ENCODE data around the gene MACIR. TPM values are rescaled to one million over a fixed set of nuclear protein-coding genes. Genes with fewer than 3 reads are reported as not detected.

MACIR gene
- total RNA-seq, 1 experiment from 2014 or later = 4.1 TPM

DNA sequence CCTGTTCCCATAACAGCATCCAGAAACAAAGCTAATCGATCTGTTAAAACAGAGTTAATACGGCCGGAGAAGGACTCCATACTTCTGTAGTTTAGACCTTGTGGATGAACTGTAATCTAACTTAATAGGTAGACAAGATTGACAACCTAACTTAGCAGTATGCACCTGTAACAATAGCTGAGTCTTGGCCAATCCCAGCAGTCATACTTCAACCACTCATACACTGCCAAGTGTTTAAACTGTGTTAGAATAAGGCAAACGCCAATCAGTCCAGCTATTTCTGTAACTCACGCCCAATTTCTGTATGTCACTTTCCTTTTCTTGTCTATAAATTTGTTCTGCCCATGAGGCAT, 33.7 kb upstream of the MACIR start:
- Mint-ChIP-seq H3K9me3 (ENCODE audit: unreplicated experiment) (no peaks in the 10 kb centered on the region), H3K4me3 (ENCODE audit: unreplicated experiment) (peak overlapping the region; percentile 37), H3K36me3 (ENCODE audit: insufficient read depth, unreplicated experiment) (no peaks in the 10 kb centered on the region), H3K27ac (ENCODE audit: unreplicated experiment) (no peak overlapping the region), H3K4me1 (ENCODE audit: low read depth, unreplicated experiment) (no peaks in the 10 kb centered on the region), H3K27me3 (ENCODE audit: insufficient read depth, unreplicated experiment) (no peaks in the 10 kb centered on the region)
- H3K9me3 ChIP-seq = no peaks in the 10 kb centered on the region
- TF ChIP-seq, protein P1, sequence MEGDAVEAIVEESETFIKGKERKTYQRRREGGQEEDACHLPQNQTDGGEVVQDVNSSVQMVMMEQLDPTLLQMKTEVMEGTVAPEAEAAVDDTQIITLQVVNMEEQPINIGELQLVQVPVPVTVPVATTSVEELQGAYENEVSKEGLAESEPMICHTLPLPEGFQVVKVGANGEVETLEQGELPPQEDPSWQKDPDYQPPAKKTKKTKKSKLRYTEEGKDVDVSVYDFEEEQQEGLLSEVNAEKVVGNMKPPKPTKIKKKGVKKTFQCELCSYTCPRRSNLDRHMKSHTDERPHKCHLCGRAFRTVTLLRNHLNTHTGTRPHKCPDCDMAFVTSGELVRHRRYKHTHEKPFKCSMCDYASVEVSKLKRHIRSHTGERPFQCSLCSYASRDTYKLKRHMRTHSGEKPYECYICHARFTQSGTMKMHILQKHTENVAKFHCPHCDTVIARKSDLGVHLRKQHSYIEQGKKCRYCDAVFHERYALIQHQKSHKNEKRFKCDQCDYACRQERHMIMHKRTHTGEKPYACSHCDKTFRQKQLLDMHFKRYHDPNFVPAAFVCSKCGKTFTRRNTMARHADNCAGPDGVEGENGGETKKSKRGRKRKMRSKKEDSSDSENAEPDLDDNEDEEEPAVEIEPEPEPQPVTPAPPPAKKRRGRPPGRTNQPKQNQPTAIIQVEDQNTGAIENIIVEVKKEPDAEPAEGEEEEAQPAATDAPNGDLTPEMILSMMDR (IDR thresholded peaks at IDR 0.05; ENCODE audit: insufficient read depth in 1 of 2, low read depth in 1 of 2, low read length in 1 of 2, severe bottlenecking in 1 of 2, unreplicated experiment in 1 of 2) = no peak
- no TSS peak for BruUV-seq (replicated peaks)
- H3K36me3 ChIP-seq (ENCODE audit: control insufficient read depth, insufficient read depth, low read length) = no peaks in the 10 kb centered on the region
- no peaks in the 10 kb centered on the region for H3K27me3 ChIP-seq (replicated peaks; ENCODE audit: control insufficient read depth, insufficient read depth, low read length)
- H3K4me1 ChIP-seq = no peaks in the 10 kb centered on the region
- no peak overlapping the region for H3K4me3 ChIP-seq (ENCODE audit: low read depth, low read length)
- POLR2A ChIA-PET = interaction anchor here (1.0 kb wide), 1 partner anchor 34 kb away, joined by 3 read pairs; the partner anchor contains the start of gene MACIR
- no peak for DNase-seq
- CTCF ChIA-PET = interaction anchor here (0.6 to 1.1 kb wide), 11 partner anchors 28 to 689 kb away, joined by 3 to 7 read pairs (median 3); partner anchors contain the start of genes GIN1, MACIR and PPIP5K2
- intact Hi-C loops (cut with micrococcal nuclease; ENCODE audit: unreplicated experiment) = loop anchor here (1.0 to 10.0 kb wide), 7 partner anchors 160 to 689 kb away; no protein-coding TSS in a partner anchor

DNA sequence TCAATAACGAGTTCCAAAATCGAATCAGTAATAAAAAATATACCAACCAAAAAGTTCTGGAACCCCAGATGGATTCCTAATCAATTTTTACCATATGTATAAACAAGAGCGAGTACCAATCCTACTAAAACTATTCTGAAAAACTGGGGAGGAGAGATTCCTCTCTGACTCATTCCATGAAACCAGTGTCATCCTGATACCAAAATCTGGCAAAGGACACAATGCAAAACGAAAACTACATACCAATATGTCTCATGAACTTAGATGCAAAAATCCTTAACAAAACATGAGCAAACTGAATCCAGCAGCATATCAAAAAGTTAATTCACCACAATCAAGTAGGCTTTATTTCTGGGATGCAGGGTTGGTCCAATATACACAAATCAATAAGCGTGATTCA, 30.5 kb upstream of the MACIR start:
- TF ChIP-seq, protein P1 (IDR thresholded peaks at IDR 0.05; ENCODE audit: insufficient read depth in 1 of 2, low read depth in 1 of 2, low read length in 1 of 2, severe bottlenecking in 1 of 2, unreplicated experiment in 1 of 2) = no peak
- H3K4me1 ChIP-seq = no peaks in the 10 kb centered on the region
- H3K9me3 ChIP-seq = no peaks in the 10 kb centered on the region
- ChIA-PET CTCF (no interaction called here), POLR2A (no interaction called here)
- H3K27me3 ChIP-seq (replicated peaks; ENCODE audit: control insufficient read depth, insufficient read depth, low read length) = no peaks in the 10 kb centered on the region
- no peaks in the 10 kb centered on the region for H3K36me3 Mint-ChIP-seq (ENCODE audit: insufficient read depth, unreplicated experiment)
- intact Hi-C loops (cut with micrococcal nuclease; ENCODE audit: unreplicated experiment) = loop anchor here (10.0 kb wide), 2 partner anchors 163 to 443 kb away; no protein-coding TSS in a partner anchor
- no peaks in the 10 kb centered on the region for H3K9me3 Mint-ChIP-seq (ENCODE audit: unreplicated experiment)
- DNase-seq = no peak
- no peak overlapping the region for H3K27ac Mint-ChIP-seq (ENCODE audit: unreplicated experiment)
- H3K4me1 Mint-ChIP-seq (ENCODE audit: low read depth, unreplicated experiment) = no peaks in the 10 kb centered on the region
- H3K4me3 ChIP-seq (ENCODE audit: low read depth, low read length) = no peak overlapping the region
- no peaks in the 10 kb centered on the region for H3K36me3 ChIP-seq (ENCODE audit: control insufficient read depth, insufficient read depth, low read length)
- no TSS peak for BruUV-seq (replicated peaks)
- no peak overlapping the region for H3K4me3 Mint-ChIP-seq (ENCODE audit: unreplicated experiment)
- no peaks in the 10 kb centered on the region for H3K27me3 Mint-ChIP-seq (ENCODE audit: insufficient read depth, unreplicated experiment)

- Histone ChIP-seq H3K27me3 (replicated peaks; ENCODE audit: control insufficient read depth, insufficient read depth, low read length) (no peaks in the 10 kb centered on the region), H3K36me3 (ENCODE audit: control insufficient read depth, insufficient read depth, low read length) (no peaks in the 10 kb centered on the region), H3K4me3 (ENCODE audit: low read depth, low read length) (no peak overlapping the region), H3K9me3 (no peaks in the 10 kb centered on the region), H3K4me1 (no peaks in the 10 kb centered on the region)
- Mint-ChIP-seq H3K9me3 (ENCODE audit: unreplicated experiment) (no peaks in the 10 kb centered on the region), H3K36me3 (ENCODE audit: insufficient read depth, unreplicated experiment) (no peaks in the 10 kb centered on the region), H3K4me1 (ENCODE audit: low read depth, unreplicated experiment) (no peaks in the 10 kb centered on the region), H3K27ac (ENCODE audit: unreplicated experiment) (no peak overlapping the region), H3K4me3 (ENCODE audit: unreplicated experiment) (no peak overlapping the region), H3K27me3 (ENCODE audit: insufficient read depth, unreplicated experiment) (no peaks in the 10 kb centered on the region)
- DNase-seq = no peak
- intact Hi-C loops (cut with micrococcal nuclease; ENCODE audit: unreplicated experiment) = loop anchor here (10.0 kb wide), 2 partner anchors 164 to 444 kb away; no protein-coding TSS in a partner anchor
- BruUV-seq (replicated peaks) = no TSS peak
- ChIA-PET CTCF (no interaction called here), POLR2A (no interaction called here)
- TF ChIP-seq, protein P1 (IDR thresholded peaks at IDR 0.05; ENCODE audit: insufficient read depth in 1 of 2, low read depth in 1 of 2, low read length in 1 of 2, severe bottlenecking in 1 of 2, unreplicated experiment in 1 of 2) = no peak
Measured at GRCh38 chr5:103228588-103228987, 30.0 kb upstream of the MACIR start.
